GM18517 (cell line): Measurements from ENCODE around the gene GATAD2A.

Experiments used
- ATAC-seq: cut with Tn5 transposase; IDR thresholded peaks from one replicate; pipeline ENCODE4 v1.9.1; 2021; ENCODE audit warnings: mild to moderate bottlenecking, moderate library complexity; ENCODE audit not compliant: unreplicated experiment

GATAD2A gene

DNA sequence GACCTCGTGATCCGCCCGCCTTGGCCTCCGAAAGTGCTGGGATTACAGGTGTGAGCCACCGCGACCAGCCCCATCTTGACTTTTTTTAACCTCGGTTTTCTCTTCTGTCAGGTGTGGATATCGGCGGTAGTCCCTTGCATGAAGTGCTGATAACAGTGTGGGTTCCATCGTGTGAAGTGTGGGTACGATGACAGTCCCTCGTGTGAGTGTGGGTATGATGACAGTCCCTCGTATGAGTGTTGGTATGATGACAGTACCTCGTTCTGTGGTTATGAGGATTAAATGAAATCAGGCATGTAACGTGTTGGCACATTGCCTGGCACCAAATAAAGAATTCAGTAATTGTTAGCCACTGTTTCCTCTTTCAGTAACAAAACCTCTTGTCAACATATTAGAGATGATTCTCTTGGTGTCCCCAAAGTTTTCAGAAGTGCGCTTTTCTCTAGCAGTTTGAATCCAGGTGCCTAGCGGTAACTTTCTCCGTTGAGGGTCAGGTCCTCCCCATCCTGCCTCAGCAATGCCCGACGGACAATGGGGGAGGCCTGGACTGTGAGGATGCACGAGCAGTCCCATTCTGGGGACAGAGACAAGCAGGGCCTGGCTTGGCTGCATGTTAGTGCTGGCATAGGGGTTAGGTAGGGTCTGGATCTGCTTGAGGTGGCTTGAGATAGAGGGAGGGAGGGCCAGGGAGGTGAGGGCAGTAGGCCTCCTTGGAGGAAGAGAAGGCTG lies 15.3 kb downstream of the GATAD2A start:
- no peak for ATAC-seq

DNA sequence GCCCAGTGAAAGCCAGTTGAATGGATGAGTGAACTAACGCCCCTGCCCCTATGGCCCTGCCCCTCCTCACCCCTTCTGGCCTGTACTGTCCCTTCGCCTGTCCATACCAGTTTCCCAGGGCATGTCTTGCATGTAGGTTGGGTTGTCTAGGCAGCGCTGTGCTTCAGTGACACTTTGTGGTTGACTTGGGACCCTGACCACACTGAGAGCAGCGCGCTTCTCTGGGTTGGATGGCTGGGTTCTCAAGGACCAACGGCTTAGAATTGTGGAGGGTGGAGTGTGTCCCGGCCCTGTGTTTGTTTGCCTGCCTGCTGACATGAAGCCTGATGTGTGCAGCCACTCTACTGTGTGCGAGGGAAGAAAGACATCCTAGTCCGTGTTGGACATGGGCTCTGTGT lies 15.8 kb downstream of the GATAD2A start:
- no peak for ATAC-seq

DNA sequence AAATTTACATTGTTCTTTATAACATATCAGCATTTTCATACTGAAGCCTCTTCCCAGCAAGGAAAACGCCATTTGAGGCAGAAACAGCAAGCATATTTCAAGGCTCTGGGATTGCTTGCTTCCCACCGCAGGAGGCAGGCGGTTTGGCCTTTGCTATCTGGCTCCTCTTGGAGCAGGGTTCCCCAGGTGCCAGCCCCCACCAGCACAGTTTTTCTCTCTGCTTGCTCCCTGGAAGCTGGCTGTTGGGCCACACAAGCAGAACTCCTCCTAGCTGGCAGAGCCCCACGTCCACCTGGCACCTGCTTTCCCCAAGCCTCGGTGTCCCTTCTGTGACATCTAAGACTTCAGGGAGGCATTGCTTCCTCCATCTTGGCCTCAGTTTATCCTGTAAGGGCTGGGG lies 16.7 kb downstream of the GATAD2A start:
- ATAC-seq = no peak

DNA sequence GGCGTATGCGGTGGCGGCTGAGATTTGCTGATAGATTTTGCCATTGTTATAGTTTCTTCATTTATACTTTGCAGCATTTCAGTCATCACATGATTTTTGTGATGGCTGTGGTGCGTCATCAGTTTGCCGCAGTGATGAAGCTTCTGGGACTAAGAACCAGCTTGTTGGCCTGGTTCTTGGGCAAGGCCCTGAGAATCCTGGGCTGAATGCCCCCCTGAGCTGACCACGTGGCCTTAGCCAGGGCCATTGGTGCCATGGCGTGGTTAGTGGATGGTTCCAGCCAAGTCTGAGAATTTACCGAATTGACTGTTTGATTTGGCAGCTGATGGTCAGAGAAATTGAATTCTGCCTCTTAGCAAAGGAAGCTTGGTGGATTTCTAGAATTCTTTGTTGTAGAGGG lies 17.8 kb downstream of the GATAD2A start:
- no peak for ATAC-seq

DNA sequence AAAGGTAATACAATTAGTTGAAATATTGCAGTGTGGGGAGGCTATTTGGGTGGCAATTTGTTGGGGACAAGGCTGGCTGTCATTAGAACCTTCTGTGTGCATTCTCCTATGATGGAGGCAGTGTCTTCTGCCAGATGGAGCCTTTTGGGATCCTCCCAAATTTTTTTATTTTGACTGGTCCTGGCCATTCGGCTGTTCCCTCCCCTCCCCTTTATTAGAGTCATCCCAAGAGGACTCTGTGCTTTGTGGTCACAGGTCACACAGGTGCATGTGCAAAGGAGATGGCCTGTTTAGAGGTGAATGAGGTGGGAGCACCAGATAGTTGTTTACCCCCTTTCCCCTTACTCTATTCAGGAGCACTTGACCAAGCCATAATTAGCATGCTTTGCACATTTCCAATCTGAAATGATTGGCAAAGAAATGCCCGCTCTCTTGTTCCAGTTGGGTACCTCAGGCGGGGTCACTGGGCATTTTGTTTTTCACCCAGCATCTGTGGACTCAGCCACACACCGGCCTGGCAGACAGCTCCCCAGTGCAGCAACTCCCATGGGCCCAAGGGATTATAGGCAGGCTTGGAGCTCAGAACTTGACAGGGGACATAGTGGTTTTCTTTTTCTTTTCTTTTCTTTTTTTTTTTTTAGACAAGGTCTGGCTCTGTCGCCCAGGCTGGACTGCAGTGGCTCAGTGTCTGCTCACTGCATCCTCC lies 19.8 kb downstream of the GATAD2A start:
- ATAC-seq = no peak

DNA sequence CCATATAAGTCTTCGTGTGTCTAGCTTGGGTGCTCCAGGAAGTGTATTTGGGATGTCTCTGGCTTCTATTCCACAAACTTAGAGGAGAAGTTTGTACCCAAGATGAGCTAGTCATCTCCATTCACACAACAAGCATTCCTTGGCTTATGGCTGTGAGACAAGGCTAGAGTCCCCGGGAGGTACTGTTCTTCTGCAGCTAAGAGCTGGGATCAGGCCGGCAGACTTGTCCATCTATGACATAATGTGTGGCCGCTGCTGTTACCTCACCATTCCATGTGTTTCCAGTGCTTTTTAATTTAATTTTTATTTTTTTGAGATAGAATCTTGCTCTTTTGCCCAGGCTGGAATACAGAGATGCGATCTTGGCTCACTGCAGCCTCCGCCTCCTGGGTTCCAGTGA lies 20.7 kb downstream of the GATAD2A start:
- no peak for ATAC-seq

DNA sequence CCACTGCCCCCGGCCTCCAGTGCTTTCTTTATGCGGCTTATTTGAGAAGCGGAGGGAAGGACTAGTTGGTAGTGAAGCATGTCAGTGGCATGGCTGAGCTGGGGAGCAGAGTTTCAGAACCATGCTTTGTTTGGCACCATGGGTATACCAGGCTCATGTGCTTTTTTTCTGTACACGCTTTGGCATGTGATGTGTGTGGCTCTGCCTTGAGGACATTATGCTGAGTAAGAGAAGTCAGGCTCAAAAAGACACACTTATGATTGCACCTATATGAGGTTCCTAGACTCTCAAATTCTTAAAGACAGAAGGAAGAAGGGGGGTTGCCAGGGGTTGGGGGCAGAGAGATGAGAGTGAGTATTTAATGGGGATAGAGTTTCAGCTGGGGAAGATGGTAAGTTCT lies 21.3 kb downstream of the GATAD2A start:
- ATAC-seq = no peak

DNA sequence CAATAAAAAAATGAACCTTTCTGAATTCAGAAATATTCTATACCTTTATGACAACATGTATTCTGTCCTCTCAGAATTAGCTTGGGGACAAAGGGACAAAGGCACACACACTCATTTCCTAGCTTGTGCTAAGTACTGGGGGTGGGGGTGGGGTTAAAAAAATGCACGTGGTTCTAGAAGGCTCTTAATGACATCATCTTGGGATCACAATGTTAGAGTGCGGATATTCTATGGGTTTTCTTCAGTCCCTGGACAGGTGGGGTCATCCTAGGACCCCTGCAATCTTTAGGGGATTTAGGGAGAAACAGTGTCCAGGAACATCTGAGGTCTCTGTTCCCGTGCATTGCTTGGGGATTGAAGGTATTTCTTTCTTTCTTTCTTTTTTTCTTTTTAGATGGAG lies 21.8 kb downstream of the GATAD2A start:
- ATAC-seq = no peak

DNA sequence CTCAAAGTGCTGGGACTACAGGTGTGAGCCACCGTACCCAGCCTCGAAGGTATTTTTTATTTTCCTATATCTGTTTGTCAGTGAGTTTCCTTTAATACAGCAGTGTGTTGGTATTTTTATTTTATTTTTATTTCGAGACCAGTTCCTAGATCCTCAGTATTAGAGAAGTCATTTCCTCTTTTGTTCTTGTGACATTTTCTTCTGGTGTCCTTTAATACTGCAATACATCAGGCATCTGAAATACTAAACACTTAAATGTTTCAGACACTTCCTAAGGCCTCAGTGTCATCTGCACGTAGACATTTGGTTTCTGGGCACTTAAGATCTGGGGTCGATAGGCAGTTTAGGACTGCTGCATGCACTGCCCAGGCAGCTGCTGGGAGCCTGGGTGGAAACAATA lies 22.5 kb downstream of the GATAD2A start:
- no peak for ATAC-seq

DNA sequence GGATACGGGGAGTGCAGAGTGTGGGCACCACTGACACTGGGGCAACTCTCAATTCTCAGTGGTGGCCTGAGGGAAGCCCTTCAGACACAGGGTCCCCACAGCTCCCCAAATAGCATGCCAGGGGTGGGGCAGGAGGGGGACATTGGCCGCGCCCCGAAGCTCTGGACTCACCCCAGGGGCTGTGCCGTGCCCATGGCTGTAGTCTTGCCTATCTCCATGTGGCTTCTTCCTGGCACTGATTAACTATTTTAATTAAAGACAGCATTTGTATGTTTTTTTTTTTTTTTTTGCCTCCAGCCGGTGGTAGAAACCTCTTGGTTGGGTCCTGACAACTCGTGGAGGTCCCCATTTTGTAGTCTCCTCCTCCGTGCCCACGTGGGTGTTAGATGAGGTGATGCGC lies 23.3 kb downstream of the GATAD2A start:
- ATAC-seq = no peak

DNA sequence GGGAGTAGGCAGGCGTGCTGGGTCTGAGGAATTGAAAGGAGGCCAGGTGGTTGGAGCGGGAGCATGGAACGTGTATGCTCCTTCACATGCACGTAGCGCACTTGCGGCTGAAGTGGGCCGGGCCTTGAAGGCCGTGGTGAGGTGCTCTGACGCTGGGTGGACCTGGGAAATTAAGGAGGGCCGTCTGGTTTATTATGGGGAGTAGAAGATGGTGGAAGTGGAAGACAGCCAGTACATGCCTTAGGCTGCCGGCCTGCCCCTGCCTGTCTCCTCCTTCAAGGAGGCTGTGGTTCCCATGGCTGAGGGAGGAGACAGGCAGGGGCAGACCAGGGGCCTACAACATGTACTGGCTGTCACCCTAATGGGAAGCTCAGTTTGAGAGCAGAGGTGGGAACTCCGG lies 23.9 kb downstream of the GATAD2A start:
- no peak for ATAC-seq

DNA sequence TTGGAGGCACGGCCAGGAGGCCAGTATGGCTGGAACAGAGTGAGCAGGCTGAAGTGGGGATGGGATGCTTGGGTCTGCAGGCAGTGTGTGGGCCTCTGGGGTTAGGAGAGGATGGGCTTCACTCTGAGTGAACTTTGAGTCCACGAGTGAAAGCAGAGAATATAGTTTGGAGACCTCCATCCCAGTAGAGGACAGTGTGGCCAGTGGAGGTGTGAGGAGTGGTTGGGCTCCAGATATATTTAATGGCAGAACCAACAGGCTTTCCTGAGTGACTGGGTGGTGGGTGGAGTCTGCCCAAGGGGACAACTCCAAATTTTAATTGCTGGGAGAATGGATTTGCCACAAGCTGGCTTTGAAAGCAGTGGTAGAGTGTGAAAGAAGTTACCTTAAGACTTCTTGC lies 27.3 kb downstream of the GATAD2A start:
- ATAC-seq = no peak

DNA sequence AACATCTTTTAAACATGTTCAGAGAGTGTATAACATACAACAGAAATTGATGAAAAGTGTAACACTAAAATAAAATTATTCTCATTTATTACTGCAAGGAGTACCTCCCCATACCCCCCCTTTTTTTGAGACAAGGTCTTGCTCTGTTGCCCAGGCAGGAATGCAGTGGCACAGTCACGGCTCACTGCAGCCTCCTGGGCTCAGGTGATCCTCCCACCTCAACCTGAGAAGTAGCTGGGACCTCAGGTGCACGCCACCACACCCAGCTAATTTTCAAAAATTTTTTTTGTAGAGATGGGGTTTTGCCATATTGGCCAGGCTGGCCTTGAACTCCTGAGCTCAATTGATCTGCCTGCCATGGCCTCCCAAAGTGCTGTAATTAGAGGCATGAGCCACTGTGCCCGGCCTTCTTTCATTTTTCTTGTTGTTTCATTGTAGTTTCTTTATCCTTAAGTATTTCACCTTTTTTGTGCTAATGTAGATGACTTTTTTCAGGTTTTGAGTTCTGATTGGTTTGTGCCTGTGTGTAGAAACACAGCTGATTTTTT lies 28.3 kb downstream of the GATAD2A start:
- ATAC-seq = no peak

DNA sequence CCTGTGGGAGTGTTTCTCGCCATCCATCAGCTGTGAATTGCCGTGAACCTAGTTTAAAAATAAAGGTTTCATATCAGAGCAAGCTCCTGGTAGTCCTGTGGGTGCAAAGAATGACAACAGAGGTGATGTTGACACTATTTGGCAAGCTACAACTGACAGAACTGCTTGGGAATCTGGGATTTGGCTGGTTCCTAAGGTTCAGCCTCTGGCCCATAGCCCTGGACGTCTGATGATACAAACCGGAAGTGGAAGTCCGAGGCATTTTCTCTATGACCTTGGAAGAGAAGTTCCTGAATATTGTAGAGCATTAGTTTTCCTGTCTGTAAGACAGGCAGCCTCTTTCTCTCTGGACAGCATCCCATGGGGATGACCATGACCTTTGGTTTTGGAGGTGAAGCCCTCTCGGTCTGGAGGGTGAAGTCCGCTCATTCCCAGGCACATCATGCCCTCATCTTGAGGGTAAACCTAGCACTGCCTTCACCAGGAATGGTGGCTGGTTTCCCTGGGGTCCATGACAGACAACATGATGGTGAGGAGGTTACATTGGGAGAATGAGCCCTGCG lies 29.1 kb downstream of the GATAD2A start:
- no peak for ATAC-seq

DNA sequence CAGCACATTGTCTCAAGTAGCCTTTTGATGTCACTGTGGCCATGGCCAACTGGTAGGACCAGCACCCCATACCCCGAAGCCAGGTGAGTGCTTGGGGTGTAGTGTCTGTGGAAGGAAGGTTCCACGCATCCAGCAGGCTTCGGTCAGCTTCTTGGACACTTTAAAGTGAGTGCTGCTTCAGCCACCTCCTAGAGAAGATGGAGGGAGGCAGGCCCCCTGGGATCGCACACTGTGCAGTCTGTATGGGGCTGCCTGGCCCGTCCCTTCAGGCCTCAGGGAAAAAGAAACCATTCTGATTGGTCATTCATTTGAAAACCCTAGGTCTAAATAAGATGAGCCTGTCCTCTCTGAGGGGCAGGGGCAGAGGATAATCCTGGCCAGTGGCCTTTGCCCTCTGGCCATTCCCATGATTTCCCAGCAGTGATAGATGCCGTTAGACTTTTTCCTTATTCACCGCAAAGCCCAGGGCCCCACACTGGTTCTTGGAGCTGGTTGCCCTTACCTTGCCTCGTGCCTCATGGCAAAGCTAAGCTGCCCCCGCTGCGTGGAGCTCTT lies 30.7 kb downstream of the GATAD2A start:
- no peak for ATAC-seq

DNA sequence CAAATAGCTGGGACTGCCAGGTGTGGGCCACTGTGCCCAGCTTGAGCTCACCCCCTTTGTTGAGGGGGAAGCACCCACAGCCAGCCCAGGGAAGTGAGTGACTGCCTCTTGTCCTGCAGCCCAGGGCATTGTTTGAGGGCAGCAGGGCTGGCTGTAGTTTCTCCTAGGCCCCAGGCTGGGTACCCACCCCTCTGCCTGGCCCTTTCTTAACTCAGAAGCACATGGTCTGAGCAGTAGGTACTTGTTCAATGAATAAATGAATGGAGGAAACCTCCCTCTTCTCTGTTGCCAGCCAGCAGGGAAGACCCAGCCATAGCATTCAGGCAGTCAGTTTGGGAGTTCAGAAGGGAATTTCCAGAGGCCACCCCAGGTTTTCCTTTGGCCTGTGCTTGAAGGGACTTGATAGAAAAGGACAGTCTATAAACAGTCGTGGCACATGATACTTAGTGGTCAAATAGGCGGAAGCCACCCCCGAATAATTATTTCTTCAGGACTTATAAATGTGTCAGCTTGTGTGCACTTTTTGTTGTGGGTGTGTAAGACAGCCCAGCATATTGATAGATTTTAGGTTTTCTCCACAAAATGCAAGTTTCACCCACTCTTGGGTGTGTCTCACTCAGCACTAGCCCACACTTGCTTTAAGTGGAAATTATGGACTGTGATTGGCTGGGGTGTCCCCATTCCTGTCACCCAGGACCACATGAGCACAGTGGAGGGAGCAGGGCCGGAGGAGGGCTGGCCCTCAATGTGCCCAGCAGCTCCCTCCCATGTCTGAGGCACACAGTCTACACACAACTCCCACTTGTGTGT lies 33.1 kb downstream of the GATAD2A start:
- ATAC-seq = no peak

DNA sequence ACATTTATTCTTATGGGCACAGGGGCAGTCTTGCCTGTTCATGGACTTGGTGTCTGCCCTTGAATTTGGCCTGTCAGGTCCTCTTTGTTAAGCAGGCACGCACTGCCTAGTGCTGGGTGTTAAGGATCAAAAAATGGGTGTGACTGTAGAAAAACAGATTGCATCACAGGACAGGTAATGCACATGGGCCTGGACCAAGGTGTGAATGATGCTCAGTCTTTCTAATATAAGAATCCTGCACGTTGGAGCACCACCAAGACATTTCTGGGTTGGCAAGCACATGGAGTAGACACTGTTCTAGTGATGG lies 33.7 kb downstream of the GATAD2A start:
- ATAC-seq = no peak

DNA sequence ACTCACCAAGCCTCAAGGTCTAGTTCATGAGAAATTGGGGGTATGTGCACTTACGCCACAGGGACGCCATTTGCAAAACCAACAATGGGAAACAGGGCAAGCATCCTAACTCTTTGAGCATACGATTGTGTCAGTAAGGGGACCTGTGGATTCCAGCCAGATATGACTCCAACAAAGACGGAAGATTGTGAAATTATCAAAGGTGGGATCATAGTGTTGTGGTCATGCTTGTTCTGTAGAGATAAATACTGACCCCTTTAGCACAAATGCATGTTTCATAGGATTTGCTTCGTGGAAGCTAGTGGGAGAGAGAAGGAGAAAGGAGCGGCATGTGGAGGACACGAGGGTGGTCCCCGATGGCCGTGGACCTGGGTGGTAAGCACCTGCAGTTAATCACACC lies 37.8 kb downstream of the GATAD2A start:
- no peak for ATAC-seq

DNA sequence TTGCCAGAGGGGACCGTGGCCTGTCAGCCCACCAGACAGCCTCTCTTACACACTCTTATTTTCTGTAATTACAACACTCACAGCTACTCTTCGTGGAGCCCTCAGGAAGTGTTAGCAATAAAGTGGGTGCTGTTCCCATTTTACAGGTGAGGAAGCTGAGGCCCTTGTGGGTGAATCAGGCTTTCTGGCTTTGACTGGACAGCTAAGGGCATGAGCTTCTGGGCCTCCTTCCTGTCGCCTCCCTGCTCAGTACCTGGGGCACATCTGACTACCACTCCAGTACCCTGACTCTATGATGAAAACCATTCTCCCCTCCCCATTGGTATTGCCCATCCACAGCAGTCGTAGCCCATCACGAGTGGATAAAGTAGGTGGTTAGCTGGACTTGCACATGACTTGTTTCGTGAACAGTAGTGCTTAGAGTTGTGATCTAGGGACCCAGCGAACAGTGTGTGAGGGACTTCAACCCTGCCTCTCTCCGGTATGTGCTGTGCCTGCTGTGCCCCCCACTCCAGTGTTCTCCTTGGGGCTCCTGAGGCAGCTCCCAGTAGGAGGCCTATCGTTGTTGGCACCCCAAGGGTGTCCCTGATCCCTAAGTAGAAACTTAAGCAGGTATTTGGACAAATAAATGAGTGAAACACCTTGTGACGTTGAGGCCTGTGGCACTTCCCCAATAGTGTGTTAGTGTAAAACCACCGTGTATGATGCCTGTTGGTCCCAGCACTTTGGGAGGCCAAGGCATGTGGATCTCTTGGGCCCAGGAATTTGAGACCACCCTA lies 38.6 kb downstream of the GATAD2A start:
- no peak for ATAC-seq

DNA sequence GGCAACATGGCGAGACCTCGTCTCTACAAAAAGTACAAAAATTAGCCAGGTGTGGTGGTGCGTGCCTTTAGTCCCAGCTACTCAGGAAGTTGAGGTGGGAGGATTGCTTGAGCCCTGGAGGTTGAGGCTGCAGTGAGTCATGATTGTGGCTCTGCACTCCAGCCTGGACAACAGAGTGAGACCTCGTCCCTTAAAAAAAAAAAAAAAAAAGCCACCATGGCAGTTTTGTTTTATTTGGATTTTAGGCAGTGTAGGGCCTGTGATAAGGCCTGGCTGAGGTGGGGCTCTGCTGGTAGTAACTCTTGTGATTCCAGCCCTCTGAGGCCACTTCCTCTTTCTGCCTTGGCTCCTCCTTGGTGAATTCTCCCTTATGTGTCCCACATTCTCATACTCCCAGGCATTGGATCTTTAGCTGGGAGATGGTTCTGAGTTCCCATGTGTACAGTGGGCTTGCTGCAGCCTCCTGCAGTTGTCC lies 39.2 kb downstream of the GATAD2A start:
- no peak for ATAC-seq
